ENCODE measurements around the gene ADGB. TPM values are rescaled to one million over a fixed set of nuclear protein-coding genes. Genes with fewer than 3 reads are reported as not detected.

ADGB gene
- total RNA-seq, 6 experiments from 2014 or later: not detected

- DNase-seq: no peak
- Mint-ChIP-seq H3K9me3 (no peaks in the 10 kb centered on the region), H3K4me1 (ENCODE audit: low read depth) (no peaks in the 10 kb centered on the region), H3K4me3 (no peak overlapping the region), H3K27me3 (ENCODE audit: insufficient read depth) (peaks cover 2% of the 10 kb centered on the region; the same call in 1 of the 2 replicates), H3K36me3 (ENCODE audit: low read depth) (no peaks in the 10 kb centered on the region), H3K27ac (no peak overlapping the region)
- TF ChIP-seq CTCF (IDR thresholded peaks at IDR 0.05): no peak
These were observed 24.6 kb upstream of the ADGB start for GRCh38 chr6:146574211-146574610.

- no peak for TF ChIP-seq CTCF (IDR thresholded peaks at IDR 0.05)
- no peak overlapping the region for H3K27ac Mint-ChIP-seq
- no peaks in the 10 kb centered on the region for H3K4me1 Mint-ChIP-seq (ENCODE audit: low read depth)
- no peak overlapping the region for H3K4me3 Mint-ChIP-seq
- H3K27me3 Mint-ChIP-seq (ENCODE audit: insufficient read depth): peaks cover 2% of the 10 kb centered on the region; the same call in 1 of the 2 replicates
- H3K36me3 Mint-ChIP-seq (ENCODE audit: low read depth): no peaks in the 10 kb centered on the region
- no peaks in the 10 kb centered on the region for H3K9me3 Mint-ChIP-seq
- no peak for DNase-seq
These were observed 20.7 kb upstream of the ADGB start for GRCh38 chr6:146578054-146578453.

- no peak overlapping the region for H3K4me3 Mint-ChIP-seq
- no peaks in the 10 kb centered on the region for H3K9me3 Mint-ChIP-seq
- no peak for DNase-seq
These were observed 16.8 kb upstream of the ADGB start for GRCh38 chr6:146581968-146582367.

GRCh38 chr6:146582857-146583256 lies 15.9 kb upstream of the ADGB start:
- no peaks in the 10 kb centered on the region for H3K36me3 Mint-ChIP-seq (ENCODE audit: low read depth)
- no peak overlapping the region for H3K27ac Mint-ChIP-seq
- TF ChIP-seq CTCF (IDR thresholded peaks at IDR 0.05): no peak
- no peak overlapping the region for H3K4me3 Mint-ChIP-seq
- DNase-seq: no peak
- no peaks in the 10 kb centered on the region for H3K27me3 Mint-ChIP-seq (ENCODE audit: insufficient read depth)
- H3K9me3 Mint-ChIP-seq: no peaks in the 10 kb centered on the region
- no peaks in the 10 kb centered on the region for H3K4me1 Mint-ChIP-seq (ENCODE audit: low read depth)

More at GRCh38 chr6:146581968-146582367, 16.8 kb upstream of the ADGB start:
- Mint-ChIP-seq H3K4me1 (ENCODE audit: low read depth) (no peaks in the 10 kb centered on the region), H3K27ac (no peak overlapping the region), H3K36me3 (ENCODE audit: low read depth) (no peaks in the 10 kb centered on the region), H3K27me3 (ENCODE audit: insufficient read depth) (no peaks in the 10 kb centered on the region)
- no peak for TF ChIP-seq CTCF (IDR thresholded peaks at IDR 0.05)

GRCh38 chr6:146583966-146584365 lies 14.8 kb upstream of the ADGB start:
- Mint-ChIP-seq H3K27ac (no peak overlapping the region), H3K27me3 (ENCODE audit: insufficient read depth) (no peaks in the 10 kb centered on the region), H3K4me3 (no peak overlapping the region), H3K9me3 (no peaks in the 10 kb centered on the region), H3K36me3 (ENCODE audit: low read depth) (no peaks in the 10 kb centered on the region), H3K4me1 (ENCODE audit: low read depth) (no peaks in the 10 kb centered on the region)
- DNase-seq: no peak
- TF ChIP-seq CTCF (IDR thresholded peaks at IDR 0.05): no peak

GRCh38 chr6:146587459-146587858 lies 11.3 kb upstream of the ADGB start:
- H3K9me3 Mint-ChIP-seq: no peaks in the 10 kb centered on the region
- no peaks in the 10 kb centered on the region for H3K4me1 Mint-ChIP-seq (ENCODE audit: low read depth)
- no peak overlapping the region for H3K27ac Mint-ChIP-seq
- DNase-seq: no peak
- no peak overlapping the region for H3K4me3 Mint-ChIP-seq
- no peaks in the 10 kb centered on the region for H3K27me3 Mint-ChIP-seq (ENCODE audit: insufficient read depth)
- H3K36me3 Mint-ChIP-seq (ENCODE audit: low read depth): no peaks in the 10 kb centered on the region
- no peak for TF ChIP-seq CTCF (IDR thresholded peaks at IDR 0.05)
